Measurements from ENCODE around the gene MTFMT.

MTFMT gene

DNA sequence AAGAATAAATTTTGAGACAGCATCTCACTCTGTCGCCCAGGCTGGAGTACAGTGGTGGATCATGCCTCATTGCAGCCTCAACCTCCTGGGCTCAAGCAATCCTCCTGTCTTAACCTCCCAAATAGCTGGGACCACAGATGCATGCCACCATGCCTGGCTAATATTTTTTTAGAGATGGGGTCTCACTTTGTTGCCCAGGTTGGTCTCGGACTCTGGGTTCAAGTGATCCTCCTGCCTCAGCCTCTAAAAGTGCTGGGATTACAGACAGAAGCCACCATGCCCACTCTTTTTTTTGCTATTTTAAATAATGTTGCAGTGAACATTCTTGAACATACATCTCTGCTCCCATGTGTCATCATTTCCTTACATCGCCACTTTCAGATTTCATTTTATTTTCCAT is 9.0 kb upstream of the MTFMT start:
- TF ChIP-seq, protein P1, sequence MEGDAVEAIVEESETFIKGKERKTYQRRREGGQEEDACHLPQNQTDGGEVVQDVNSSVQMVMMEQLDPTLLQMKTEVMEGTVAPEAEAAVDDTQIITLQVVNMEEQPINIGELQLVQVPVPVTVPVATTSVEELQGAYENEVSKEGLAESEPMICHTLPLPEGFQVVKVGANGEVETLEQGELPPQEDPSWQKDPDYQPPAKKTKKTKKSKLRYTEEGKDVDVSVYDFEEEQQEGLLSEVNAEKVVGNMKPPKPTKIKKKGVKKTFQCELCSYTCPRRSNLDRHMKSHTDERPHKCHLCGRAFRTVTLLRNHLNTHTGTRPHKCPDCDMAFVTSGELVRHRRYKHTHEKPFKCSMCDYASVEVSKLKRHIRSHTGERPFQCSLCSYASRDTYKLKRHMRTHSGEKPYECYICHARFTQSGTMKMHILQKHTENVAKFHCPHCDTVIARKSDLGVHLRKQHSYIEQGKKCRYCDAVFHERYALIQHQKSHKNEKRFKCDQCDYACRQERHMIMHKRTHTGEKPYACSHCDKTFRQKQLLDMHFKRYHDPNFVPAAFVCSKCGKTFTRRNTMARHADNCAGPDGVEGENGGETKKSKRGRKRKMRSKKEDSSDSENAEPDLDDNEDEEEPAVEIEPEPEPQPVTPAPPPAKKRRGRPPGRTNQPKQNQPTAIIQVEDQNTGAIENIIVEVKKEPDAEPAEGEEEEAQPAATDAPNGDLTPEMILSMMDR (IDR thresholded peaks at IDR 0.05; ENCODE audit: extremely low read depth, insufficient read depth, missing control alignments): no peak
- in situ Hi-C loops (cut with MboI; ENCODE audit: low pct_unique_long_range_greater_than_20kb, low sequenced_read_pairs, unreplicated experiment): no loop called here
- DNase-seq (ENCODE audit: low spot score): no peak

DNA sequence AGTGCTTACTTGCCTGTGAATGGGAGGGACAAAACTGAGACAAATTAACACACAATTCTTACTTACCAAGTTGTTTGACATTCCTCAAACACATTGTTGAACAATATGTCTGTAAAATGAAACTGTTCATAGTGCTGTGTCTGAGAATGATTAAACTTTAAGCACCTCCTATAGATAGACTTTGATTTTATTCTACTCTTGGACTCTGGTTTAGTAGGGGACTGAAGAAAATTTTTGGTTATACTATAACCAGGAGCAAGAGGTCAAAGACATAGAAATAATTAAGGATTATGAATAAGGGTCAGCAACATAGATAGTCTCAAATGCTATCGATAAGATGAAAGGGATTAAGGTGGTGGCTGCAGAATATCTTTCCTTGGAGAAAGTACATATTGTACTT is 7.9 kb upstream of the MTFMT start:
- in situ Hi-C loops (cut with MboI; ENCODE audit: low pct_unique_long_range_greater_than_20kb, low sequenced_read_pairs, unreplicated experiment): no loop called here
- no peak for DNase-seq (ENCODE audit: low spot score)
- TF ChIP-seq, protein P1 (IDR thresholded peaks at IDR 0.05; ENCODE audit: extremely low read depth, insufficient read depth, missing control alignments): no peak

DNA sequence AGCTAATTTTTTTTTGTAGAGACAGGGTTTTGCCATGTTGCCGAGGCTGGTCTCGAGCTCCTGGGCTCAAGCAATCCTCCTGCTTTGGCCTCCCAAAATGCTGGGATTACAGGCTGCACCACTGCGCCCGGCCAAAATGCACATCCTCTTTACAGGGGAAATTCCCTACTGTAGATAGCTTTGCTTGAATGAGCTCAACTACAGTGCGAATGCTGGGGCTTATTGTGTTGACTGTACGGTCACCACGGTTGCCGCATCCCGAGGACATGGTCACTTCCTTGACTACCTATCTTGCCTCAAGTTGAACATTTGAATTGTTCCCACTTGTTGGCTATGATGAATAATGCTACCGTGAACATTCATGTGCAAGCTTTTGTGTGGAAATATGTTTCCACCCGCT is 5.3 kb upstream of the MTFMT start:
- in situ Hi-C loops (cut with MboI; ENCODE audit: low pct_unique_long_range_greater_than_20kb, low sequenced_read_pairs, unreplicated experiment): no loop called here
- no peak for DNase-seq (ENCODE audit: low spot score)
- TF ChIP-seq, protein P1 (IDR thresholded peaks at IDR 0.05; ENCODE audit: extremely low read depth, insufficient read depth, missing control alignments): no peak

DNA sequence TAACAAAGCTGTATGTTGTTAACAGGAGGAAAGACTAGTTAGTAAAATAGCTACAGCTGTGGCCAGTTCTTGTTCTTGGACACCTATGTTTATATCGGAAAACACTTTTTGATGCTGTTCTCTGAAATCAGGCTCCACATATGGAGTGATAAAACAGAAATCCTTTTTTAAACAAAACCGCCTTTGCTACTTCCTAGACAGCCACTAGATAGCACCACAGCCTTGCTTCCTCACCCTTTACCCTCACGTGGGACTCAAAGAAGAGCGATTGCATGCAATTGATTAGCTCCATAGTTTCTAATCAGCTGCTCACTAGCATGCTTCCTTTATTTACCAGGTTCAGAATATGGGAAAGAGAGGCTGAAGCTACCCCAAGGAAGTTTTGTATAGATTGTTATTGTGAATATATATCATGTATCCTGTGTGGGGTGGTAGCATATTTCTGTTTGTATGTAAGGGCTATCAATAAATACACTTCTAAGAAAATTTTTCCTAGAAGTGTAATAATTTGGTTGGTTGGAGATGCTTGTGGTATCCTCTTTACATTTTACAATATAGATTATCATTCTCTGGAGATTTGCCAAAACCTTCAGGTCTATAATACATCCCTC is 4.3 kb upstream of the MTFMT start:
- in situ Hi-C loops (cut with MboI; ENCODE audit: low pct_unique_long_range_greater_than_20kb, low sequenced_read_pairs, unreplicated experiment): no loop called here
- TF ChIP-seq, protein P1 (IDR thresholded peaks at IDR 0.05; ENCODE audit: extremely low read depth, insufficient read depth, missing control alignments): peak; percentile 67
- DNase-seq (ENCODE audit: low spot score): peak; percentile 59

DNA sequence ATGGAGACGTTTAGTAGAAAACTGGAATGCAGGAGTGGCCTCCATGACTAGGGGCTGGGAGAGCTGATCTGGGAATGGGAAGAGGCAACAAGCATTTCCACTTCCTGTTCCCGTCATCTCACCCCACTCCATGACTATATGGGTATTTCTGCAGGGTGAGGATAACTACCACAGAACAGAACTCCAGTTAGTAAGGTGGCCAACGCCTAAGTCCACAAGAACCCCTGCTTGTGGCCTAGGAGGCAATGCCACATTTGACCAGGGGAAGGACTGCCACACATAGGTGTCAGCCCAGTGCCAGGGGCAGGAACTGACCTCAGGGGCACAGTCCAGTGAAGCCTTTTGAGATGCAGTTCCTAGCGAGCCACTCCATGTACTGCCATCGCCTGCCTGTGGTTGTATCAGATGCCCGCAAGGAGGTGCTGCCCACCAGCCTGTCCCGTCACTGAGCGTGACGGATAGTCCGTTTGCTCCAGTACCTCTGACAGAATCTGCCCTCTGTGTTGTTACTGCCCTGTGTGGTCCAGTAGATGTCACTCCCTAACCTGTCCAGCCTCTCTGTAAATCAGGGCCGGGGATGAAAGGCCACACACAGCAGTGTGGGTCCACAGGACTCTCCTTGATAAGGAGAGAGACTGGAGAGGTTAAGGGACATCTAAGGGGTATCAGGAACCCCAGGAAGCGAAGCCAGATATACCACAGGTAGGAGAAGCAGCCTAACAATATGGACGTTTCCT is 3.5 kb upstream of the MTFMT start:
- TF ChIP-seq, protein P1 (IDR thresholded peaks at IDR 0.05; ENCODE audit: extremely low read depth, insufficient read depth, missing control alignments): peak; percentile 50
- no peak for DNase-seq (ENCODE audit: low spot score)
- in situ Hi-C loops (cut with MboI; ENCODE audit: low pct_unique_long_range_greater_than_20kb, low sequenced_read_pairs, unreplicated experiment): no loop called here

DNA sequence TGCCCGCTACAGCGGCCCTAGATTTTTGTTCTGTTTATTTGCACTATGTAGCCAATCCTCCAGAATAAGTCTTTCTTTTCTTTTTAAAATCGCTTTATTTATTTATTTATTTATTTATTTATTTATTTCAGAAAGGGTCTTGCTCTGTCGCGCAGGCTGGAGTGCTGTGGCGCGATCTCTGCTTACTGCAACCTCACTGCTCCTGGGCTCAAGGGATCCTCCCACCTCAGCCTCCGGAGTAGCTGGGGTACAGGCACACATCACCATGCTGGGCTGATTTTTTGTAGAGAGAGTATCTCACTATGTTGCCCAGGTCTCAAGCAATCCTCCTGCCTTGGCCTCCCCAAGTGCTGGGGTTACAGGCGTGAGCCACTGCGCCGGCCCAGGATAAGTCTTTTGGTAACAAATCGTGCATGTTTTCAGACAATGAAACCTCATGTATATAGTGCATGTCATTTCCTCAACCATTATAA is 333 bp upstream of the MTFMT start:
- in situ Hi-C loops (cut with MboI; ENCODE audit: low pct_unique_long_range_greater_than_20kb, low sequenced_read_pairs, unreplicated experiment): no loop called here
- DNase-seq (ENCODE audit: low spot score): no peak
- TF ChIP-seq, protein P1 (IDR thresholded peaks at IDR 0.05; ENCODE audit: extremely low read depth, insufficient read depth, missing control alignments): no peak

Data from GM13977 (cell line).